Measurements from ENCODE around the gene ZCCHC24.

DNA sequence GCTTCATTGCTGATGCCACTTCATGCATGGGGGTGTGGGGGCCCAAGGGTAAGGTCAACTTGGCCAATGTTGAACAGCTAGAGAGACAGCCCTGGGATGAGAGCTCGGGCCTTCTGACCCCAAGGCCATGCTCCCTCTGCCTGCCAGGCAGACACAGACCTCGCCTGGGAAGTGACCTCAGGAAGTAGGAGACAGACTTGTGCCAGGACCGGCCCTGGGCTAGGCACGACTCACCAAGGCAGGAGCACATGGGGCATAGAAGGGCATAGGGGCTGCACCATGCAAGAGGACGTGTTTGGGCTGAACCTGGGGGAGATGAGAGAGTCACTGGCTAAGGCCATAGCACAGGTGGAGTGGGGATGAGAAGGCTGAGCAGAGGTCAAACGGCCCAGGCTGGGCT lies 27.1 kb downstream of the ZCCHC24 start:
- TF ChIP-seq, protein P1, sequence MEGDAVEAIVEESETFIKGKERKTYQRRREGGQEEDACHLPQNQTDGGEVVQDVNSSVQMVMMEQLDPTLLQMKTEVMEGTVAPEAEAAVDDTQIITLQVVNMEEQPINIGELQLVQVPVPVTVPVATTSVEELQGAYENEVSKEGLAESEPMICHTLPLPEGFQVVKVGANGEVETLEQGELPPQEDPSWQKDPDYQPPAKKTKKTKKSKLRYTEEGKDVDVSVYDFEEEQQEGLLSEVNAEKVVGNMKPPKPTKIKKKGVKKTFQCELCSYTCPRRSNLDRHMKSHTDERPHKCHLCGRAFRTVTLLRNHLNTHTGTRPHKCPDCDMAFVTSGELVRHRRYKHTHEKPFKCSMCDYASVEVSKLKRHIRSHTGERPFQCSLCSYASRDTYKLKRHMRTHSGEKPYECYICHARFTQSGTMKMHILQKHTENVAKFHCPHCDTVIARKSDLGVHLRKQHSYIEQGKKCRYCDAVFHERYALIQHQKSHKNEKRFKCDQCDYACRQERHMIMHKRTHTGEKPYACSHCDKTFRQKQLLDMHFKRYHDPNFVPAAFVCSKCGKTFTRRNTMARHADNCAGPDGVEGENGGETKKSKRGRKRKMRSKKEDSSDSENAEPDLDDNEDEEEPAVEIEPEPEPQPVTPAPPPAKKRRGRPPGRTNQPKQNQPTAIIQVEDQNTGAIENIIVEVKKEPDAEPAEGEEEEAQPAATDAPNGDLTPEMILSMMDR (IDR thresholded peaks at IDR 0.05; ENCODE audit: low read length) = no peak
- no peak for TF ChIP-seq EZH2 (IDR thresholded peaks at IDR 0.05; ENCODE audit: borderline replicate concordance, low read length)
